Kidney (tissue), 14 donors: ENCODE data around the gene TMEM129. TPM values are rescaled to one million over a fixed set of nuclear protein-coding genes. Genes with fewer than 3 reads are reported as not detected.

ENCODE experiments used
- DNase-seq, 5 donors: peaks; one replicate each; pipeline ENCODE4 v3.0.0-alpha.2; 2013 to 2020
- FAIRE-seq: peaks from 2 replicates; lab custom pipeline; 2012; peaks lifted over from hg19 to GRCh38; lab: Jason Lieb, UNC
- H3K27ac ChIP-seq, 2 donors: one replicate each; pipeline ENCODE4 v1.7.0; 2013; ENCODE audit warnings: low read depth in 2 of 2, low read length in 2 of 2, inconsistent platforms in 1 of 2
- H3K27me3 ChIP-seq: one replicate; pipeline ENCODE4 v1.7.1; 2013; ENCODE audit warnings: low read length, inconsistent platforms; ENCODE audit not compliant: control insufficient read depth, insufficient read depth
- H3K36me3 ChIP-seq, 3 donors: one replicate each; pipeline versions ENCODE4 v1.7.0 to v1.7.1; 2013; ENCODE audit warnings: low read length in 3 of 3, control low read depth in 1 of 3, inconsistent platforms in 1 of 3; ENCODE audit not compliant: insufficient read depth in 3 of 3, control insufficient read depth in 2 of 3
- H3K4me1 ChIP-seq, 3 donors: one replicate each; pipeline versions ENCODE4 v1.7.0 to v1.7.1; 2013; ENCODE audit warnings: low read length in 3 of 3, inconsistent platforms in 1 of 3, low read depth in 1 of 3; ENCODE audit not compliant: control insufficient read depth in 2 of 3, insufficient read depth in 2 of 3
- H3K4me3 ChIP-seq, 3 donors: one replicate each; pipeline versions ENCODE4 v1.7.0 to v1.8.1; 2013; ENCODE audit warnings: low read length in 3 of 3, control low read depth in 1 of 3, inconsistent platforms in 1 of 3
- H3K9ac ChIP-seq, 3 donors: one replicate each; pipeline versions ENCODE4 v1.7.0 to v1.7.1; 2013; ENCODE audit warnings: low read length in 3 of 3, control low read depth in 1 of 3, inconsistent platforms in 1 of 3
- H3K9me3 ChIP-seq, 3 donors: one replicate each; pipeline versions ENCODE4 v1.7.0 to v1.7.1; 2013; ENCODE audit warnings: low read length in 3 of 3, control low read depth in 1 of 3, inconsistent platforms in 1 of 3; ENCODE audit not compliant: control insufficient read depth in 2 of 3, insufficient read depth in 1 of 3
- CTCF ChIP-seq: IDR thresholded peaks from 3 replicates; pipeline ENCODE4 v1.5.1; 2012; ENCODE audit warnings: mild to moderate bottlenecking, moderate library complexity, borderline replicate concordance; ENCODE audit not compliant: insufficient read depth; ENCODE audit errors: extremely low read depth
- intact Hi-C: fragments of 100-400 bp; cut with DNase I; formaldehyde crosslinking; loops from one replicate; pipeline ENCODE4 v1.11.1; 2022
- polyA plus RNA-seq: library from polyadenylated mRNA; stranded (reverse); fragments of 350-450 nt; fragmentation: Illumina TruSeq; extraction: RNeasy Lipid Tissue Mini Kit (QIAGEN cat#74804); gene quantifications from one replicate; pipeline ENCODE4 v1.2.3, GENCODE V29; 2014; ENCODE audit warnings: low read depth, low replicate concordance; ENCODE audit not compliant: insufficient read depth
- total RNA-seq: library from RNA; stranded (reverse); fragmentation: NEBNext Ultra II Directional; extraction: Animal tissue kit (Norgen Biotek cat#: 25700); gene quantifications from one replicate; pipeline ENCODE4 v1.2.1, GENCODE V29; 2021
- donor health status: control.
- donor health status: control.
- donor health status: control.
- donor health status: control.
- donor health status: control.
- donor health status: DM: yes; HTN: yes; CAD: no.
- donor health status: Normal renal cell carcinoma (clear cell type).

The TMEM129 gene
- total and polyA plus RNA-seq, 2 donors from 2014 or later: 48.2 to 60.0 TPM

- H3K4me1 ChIP-seq: peaks cover 0 to 30% (median 0%) of the 10 kb centered on the region in 3 donors
- no peak overlapping the region for H3K27ac ChIP-seq
- DNase-seq: peak in 2 of 5 donors; percentile 66 to 82
These were observed 785 bp upstream of the TMEM129 start for GRCh38 chr4:1721666-1722550.

DNA sequence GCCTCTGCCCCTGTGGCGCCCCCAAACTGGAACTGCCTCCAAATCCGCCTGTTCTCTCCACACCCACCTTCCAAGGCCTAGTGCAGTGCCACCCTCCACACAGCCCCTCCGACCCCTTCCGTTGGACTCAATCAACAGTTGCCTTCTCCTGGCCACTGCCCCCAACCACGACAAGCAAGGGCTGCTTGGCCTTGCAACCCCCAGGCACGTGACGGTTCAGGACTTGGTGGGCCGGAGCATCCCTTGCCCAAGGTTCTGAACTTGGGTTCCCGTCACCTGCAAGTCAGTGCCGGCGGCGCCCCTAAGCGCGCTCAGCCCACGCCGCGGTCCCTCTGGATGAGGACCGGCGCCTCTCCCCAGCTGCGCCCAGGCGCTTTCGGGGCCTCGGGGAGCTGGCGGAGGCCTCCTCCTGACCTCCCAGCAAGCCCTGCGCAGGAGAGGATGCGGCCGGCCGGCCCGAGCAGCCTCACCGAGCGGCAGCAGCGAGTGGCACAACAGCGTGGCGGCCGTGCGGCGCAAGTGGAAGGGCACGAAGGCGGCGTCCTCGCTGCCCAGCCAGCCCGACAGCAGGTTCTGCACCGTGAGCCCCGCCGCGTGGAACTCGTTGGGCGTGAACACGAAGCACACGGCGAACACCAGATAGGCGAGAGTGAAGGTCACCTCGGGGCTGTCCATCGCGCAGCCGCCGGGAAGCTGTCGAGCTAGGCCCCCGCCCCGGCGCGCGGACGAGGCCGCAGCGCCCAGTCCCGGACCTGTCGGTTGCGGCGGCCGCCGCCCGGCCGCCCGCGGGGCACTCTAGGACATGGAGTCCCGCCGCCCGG, 750 bp downstream of the TMEM129 start:
- H3K4me3 ChIP-seq: peak overlapping the region; percentile 60 to 82 (median 76)
- peak overlapping the region; percentile 83 to 88 for H3K27ac ChIP-seq
- FAIRE-seq (no peak), DNase-seq (peak; percentile 34 to 91 (median 66))
- intact Hi-C loops: no loop called here
- H3K4me1 ChIP-seq: peaks cover 0 to 27% (median 0%) of the 10 kb centered on the region in 3 donors
- peak overlapping the region; percentile 27 to 87 (median 29) for H3K9ac ChIP-seq
- no peaks in the 10 kb centered on the region for H3K36me3 ChIP-seq
- no peaks in the 10 kb centered on the region for H3K27me3 ChIP-seq
- H3K9me3 ChIP-seq: no peaks in the 10 kb centered on the region
- no peak for TF ChIP-seq CTCF

More at GRCh38 chr4:1721666-1722550, 785 bp upstream of the TMEM129 start:
- Histone ChIP-seq H3K4me3 (no peak overlapping the region), H3K36me3 (no peaks in the 10 kb centered on the region), H3K27me3 (no peaks in the 10 kb centered on the region), H3K9me3 (no peaks in the 10 kb centered on the region), H3K9ac (no peak overlapping the region)
- FAIRE-seq: no peak
- TF ChIP-seq CTCF: no peak
- intact Hi-C loops: no loop called here

DNA sequence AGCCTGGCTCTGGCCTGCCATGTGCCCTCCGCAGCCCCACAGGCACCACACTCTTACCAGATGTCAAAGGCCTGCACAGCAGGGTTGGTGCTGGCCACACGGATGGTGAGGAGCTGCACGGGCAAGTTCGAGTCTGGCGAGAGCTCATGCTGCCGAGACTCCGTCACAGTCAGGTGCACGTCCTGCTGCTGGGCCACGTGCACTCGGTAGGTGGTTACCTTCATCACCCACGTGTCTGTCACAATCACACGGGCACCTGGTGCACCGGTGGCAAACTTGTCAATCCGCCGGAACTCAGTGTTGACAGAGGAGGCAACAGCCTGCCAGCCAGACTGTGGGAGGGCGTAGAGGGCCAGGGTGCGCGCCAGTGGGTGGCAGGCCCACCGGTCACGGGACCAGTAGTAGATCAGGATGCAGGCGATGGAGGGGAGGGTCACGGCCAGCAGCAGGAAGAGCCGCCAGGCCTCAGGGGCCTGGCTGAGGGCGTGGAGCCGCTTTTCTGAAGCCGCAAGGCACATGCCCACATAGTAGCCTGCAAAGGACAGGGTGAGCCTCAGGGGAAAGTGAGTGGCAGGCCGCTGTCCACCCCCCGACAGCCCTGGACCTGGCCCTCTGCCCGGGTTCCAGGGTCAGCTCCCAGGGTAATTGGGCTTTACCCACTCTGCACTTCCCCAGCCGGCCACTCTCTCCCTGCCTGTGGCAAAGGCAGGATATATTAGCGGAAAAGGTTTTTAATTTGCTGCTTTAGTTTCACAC, 2.9 kb downstream of the TMEM129 start:
- intact Hi-C loops: no loop called here
- TF ChIP-seq CTCF: no peak

More for the DNA sequence above, 2.9 kb downstream of the TMEM129 start:
- no peaks in the 10 kb centered on the region for H3K27me3 ChIP-seq
- no peak for FAIRE-seq
- no peaks in the 10 kb centered on the region for H3K9me3 ChIP-seq
- H3K27ac ChIP-seq: peak overlapping the region in 1 of 2 donors; percentile 43
- DNase-seq: peak in 1 of 5 donors; percentile 70
- H3K4me3 ChIP-seq: no peak overlapping the region
- peaks cover 0 to 29% (median 0%) of the 10 kb centered on the region in 3 donors for H3K4me1 ChIP-seq
- H3K36me3 ChIP-seq: no peaks in the 10 kb centered on the region
- H3K9ac ChIP-seq: no peak overlapping the region
